HEK293 (cell line): ENCODE results near the gene WWOX.

Experiments used
- CTCF ChIP-seq: fragments of 450-650 bp; formaldehyde crosslinking; IDR thresholded peaks from 2 replicates; pipeline ENCODE4 v1.5.1; 2016; ENCODE audit warnings: missing biosample characterization, missing genetic modification characterization
- HOXA7 ChIP-seq: sonication (generic); formaldehyde crosslinking; IDR thresholded peaks from 2 replicates; pipeline ENCODE4 v1.8.1; 2022; ENCODE audit warnings: missing genetic modification reagents, borderline replicate concordance
- PBX3 ChIP-seq: sonication (generic); formaldehyde crosslinking; IDR thresholded peaks from 2 replicates; pipeline ENCODE4 v1.8.1; 2022; ENCODE audit warnings: mild to moderate bottlenecking, moderate library complexity, missing genetic modification reagents
- TCF7L2 ChIP-seq: IDR thresholded peaks from 2 replicates; pipeline ENCODE4 v1.6.1; 2011; ENCODE audit warnings: low read depth, mild to moderate bottlenecking, inconsistent platforms, low read length, moderate library complexity, borderline replicate concordance
- ZFP3 ChIP-seq: fragments of 450-650 bp; formaldehyde crosslinking; IDR thresholded peaks from 2 replicates; pipeline ENCODE4 v1.5.1; 2016; ENCODE audit warnings: low read depth, missing biosample characterization, missing genetic modification characterization
- ZNF112 ChIP-seq: fragments of 450-650 bp; formaldehyde crosslinking; IDR thresholded peaks from 2 replicates; pipeline ENCODE4 v1.5.0; 2017; ENCODE audit warnings: missing biosample characterization, missing genetic modification characterization
- ZNF114 ChIP-seq: fragments of 450-650 bp; formaldehyde crosslinking; IDR thresholded peaks from 2 replicates; pipeline ENCODE4 v1.5.0; 2017; ENCODE audit warnings: missing biosample characterization, missing genetic modification characterization
- ZNF24 ChIP-seq: fragments of 450-650 bp; formaldehyde crosslinking; IDR thresholded peaks from 2 replicates; pipeline ENCODE4 v1.5.1; 2016; ENCODE audit warnings: missing biosample characterization, missing genetic modification characterization
- ZNF394 ChIP-seq: fragments of 450-650 bp; formaldehyde crosslinking; IDR thresholded peaks from 2 replicates; pipeline ENCODE4 v1.5.1; 2016; ENCODE audit warnings: missing biosample characterization, missing genetic modification characterization, mild to moderate bottlenecking, moderate library complexity, borderline replicate concordance
- TF ChIP-seq, protein P1 (sequence below): fragments of 450-650 bp; formaldehyde crosslinking; IDR thresholded peaks from 2 replicates; pipeline ENCODE4 v1.5.1; 2016; ENCODE audit warnings: missing biosample characterization, missing genetic modification characterization
- TF ChIP-seq, protein P2 (sequence below): fragments of 450-650 bp; formaldehyde crosslinking; IDR thresholded peaks from 2 replicates; pipeline ENCODE4 v1.5.1; 2016; ENCODE audit warnings: missing biosample characterization, missing genetic modification characterization

DNA sequence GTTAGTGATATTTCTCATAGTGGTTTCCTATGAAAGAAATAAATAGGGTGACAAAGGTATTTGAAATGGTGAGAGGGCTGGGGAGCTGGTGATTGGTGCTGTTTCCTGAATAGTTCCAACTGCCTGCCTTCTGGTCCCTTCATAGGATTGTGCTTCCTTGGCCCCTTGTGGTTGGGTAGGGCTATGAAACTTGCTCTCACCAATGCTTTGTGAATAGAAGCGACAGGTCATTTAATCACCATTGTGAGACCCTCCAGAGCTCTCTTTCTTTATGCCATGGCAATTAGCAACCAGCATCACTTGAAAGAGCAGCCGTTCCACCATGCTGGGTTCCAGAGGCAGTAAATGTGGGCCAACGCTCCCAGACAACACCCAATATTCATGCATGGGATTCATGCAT is 23.7 kb upstream of the WWOX start:
- no peak for TF ChIP-seq TCF7L2
- TF ChIP-seq, protein P1, sequence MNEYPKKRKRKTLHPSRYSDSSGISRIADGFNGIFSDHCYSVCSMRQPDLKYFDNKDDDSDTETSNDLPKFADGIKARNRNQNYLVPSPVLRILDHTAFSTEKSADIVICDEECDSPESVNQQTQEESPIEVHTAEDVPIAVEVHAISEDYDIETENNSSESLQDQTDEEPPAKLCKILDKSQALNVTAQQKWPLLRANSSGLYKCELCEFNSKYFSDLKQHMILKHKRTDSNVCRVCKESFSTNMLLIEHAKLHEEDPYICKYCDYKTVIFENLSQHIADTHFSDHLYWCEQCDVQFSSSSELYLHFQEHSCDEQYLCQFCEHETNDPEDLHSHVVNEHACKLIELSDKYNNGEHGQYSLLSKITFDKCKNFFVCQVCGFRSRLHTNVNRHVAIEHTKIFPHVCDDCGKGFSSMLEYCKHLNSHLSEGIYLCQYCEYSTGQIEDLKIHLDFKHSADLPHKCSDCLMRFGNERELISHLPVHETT (tag by site-specific recombination), result no peak
- TF ChIP-seq ZFP3 (tag by site-specific recombination), result no peak
- TF ChIP-seq CTCF (tag by site-specific recombination), result no peak
- TF ChIP-seq, protein P2, sequence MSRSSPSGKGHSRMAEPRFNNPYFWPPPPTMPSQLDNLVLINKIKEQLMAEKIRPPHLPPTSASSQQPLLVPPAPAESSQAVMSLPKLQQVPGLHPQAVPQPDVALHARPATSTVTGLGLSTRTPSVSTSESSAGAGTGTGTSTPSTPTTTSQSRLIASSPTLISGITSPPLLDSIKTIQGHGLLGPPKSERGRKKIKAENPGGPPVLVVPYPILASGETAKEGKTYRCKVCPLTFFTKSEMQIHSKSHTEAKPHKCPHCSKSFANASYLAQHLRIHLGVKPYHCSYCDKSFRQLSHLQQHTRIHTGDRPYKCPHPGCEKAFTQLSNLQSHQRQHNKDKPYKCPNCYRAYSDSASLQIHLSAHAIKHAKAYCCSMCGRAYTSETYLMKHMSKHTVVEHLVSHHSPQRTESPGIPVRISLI (tag by site-specific recombination), result no peak
- no peak for TF ChIP-seq ZNF24 (tag by site-specific recombination)
- TF ChIP-seq ZNF394, result no peak
- no peak for TF ChIP-seq ZNF112 (tag by site-specific recombination)
- no peak for TF ChIP-seq ZNF114
- TF ChIP-seq HOXA7, result no peak
- no peak for TF ChIP-seq PBX3 (CRISPR knock-in tag)
